Liver (tissue), 9 donors: ENCODE results near the gene IBA57. TPM values are rescaled to one million over a fixed set of nuclear protein-coding genes. Genes with fewer than 3 reads are reported as not detected.
A peak's percentile ranks its signal among the peaks of the same experiment; 100 is the strongest.

Experiments used
- DNase-seq: peaks from one replicate; pipeline ENCODE4 v3.0.0-alpha.2; 2017; ENCODE audit warnings: low spot score
- H3K27ac ChIP-seq, 2 donors: one replicate each; pipeline ENCODE4 v1.7.0; 2013; ENCODE audit warnings: inconsistent platforms in 2 of 2, low read length in 2 of 2, control low read depth in 1 of 2, low read depth in 1 of 2, mild to moderate bottlenecking in 1 of 2
- H3K27me3 ChIP-seq, 4 donors: one replicate each; pipeline versions ENCODE4 v1.6.1 to v1.7.0; 2013; ENCODE audit warnings: low read length in 3 of 4, inconsistent platforms in 1 of 4, mild to moderate bottlenecking in 1 of 4, moderate library complexity in 1 of 4; ENCODE audit not compliant: control insufficient read depth in 4 of 4, insufficient read depth in 4 of 4
- H3K36me3 ChIP-seq, 4 donors: one replicate each; pipeline versions ENCODE4 v1.6.1 to v1.7.0; 2013; ENCODE audit warnings: low read length in 3 of 4, mild to moderate bottlenecking in 3 of 4, low read depth in 1 of 4, moderate library complexity in 1 of 4; ENCODE audit not compliant: control insufficient read depth in 4 of 4, insufficient read depth in 3 of 4
- H3K4me1 ChIP-seq, 4 donors: one replicate each; pipeline versions ENCODE4 v1.6.1 to v1.7.0; 2013; ENCODE audit warnings: low read length in 3 of 4, mild to moderate bottlenecking in 3 of 4, moderate library complexity in 1 of 4; ENCODE audit not compliant: control insufficient read depth in 4 of 4, insufficient read depth in 4 of 4
- H3K4me3 ChIP-seq, 3 donors: one replicate each; pipeline versions ENCODE4 v1.6.1 to v1.7.0; 2013; ENCODE audit warnings: low read length in 3 of 3, control low read depth in 1 of 3, low read depth in 1 of 3, mild to moderate bottlenecking in 1 of 3
- H3K9ac ChIP-seq, 2 donors: one replicate each; pipeline ENCODE4 v1.7.0; 2013; ENCODE audit warnings: low read length in 2 of 2, mild to moderate bottlenecking in 2 of 2, moderate library complexity in 2 of 2, control low read depth in 1 of 2, low read depth in 1 of 2
- H3K9me3 ChIP-seq, 4 donors: one replicate each; pipeline versions ENCODE4 v1.6.1 to v1.7.0; 2013; ENCODE audit warnings: low read length in 3 of 4; ENCODE audit not compliant: control insufficient read depth in 4 of 4
- ATF3 ChIP-seq: IDR thresholded peaks from 2 replicates; pipeline ENCODE4 v1.6.1; 2016; ENCODE audit warnings: antibody characterized with exemption
- EGR1 ChIP-seq, 2 donors: IDR thresholded peaks; 2 replicates each; pipeline ENCODE4 v1.6.1; 2016 to 2018; ENCODE audit warnings: antibody characterized with exemption in 2 of 2, low read depth in 2 of 2
- FOXA1 ChIP-seq: IDR thresholded peaks from 2 replicates; pipeline ENCODE4 v1.6.1; 2016; ENCODE audit warnings: antibody characterized with exemption
- FOXA2 ChIP-seq: IDR thresholded peaks from 2 replicates; pipeline ENCODE4 v1.6.1; 2016; ENCODE audit warnings: antibody characterized with exemption
- GABPA ChIP-seq, 2 donors: IDR thresholded peaks in 1 of 2; conservative IDR thresholded peaks in 1 of 2; 2 replicates each; pipeline ENCODE4 v1.6.1; 2016; ENCODE audit warnings: antibody characterized with exemption in 2 of 2, mild to moderate bottlenecking in 1 of 2, moderate library complexity in 1 of 2
- HNF4A ChIP-seq, 2 donors: conservative IDR thresholded peaks; 2 replicates each; pipeline ENCODE4 v1.6.1; 2016; ENCODE audit warnings: antibody characterized with exemption in 2 of 2, mild to moderate bottlenecking in 2 of 2
- HNF4G ChIP-seq: IDR thresholded peaks from 2 replicates; pipeline ENCODE4 v1.6.1; 2016; ENCODE audit warnings: antibody characterized with exemption
- JUND ChIP-seq, 2 donors: IDR thresholded peaks; 2 replicates each; pipeline ENCODE4 v1.6.1; 2016; ENCODE audit warnings: antibody characterized with exemption in 2 of 2
- NR2F2 ChIP-seq: IDR thresholded peaks from 2 replicates; pipeline ENCODE4 v1.6.1; 2016; ENCODE audit warnings: antibody characterized with exemption
- RAD21 ChIP-seq, 2 donors: IDR thresholded peaks; 2 replicates each; pipeline ENCODE4 v1.6.1; 2016; ENCODE audit warnings: antibody characterized with exemption in 2 of 2, mild to moderate bottlenecking in 2 of 2
- RXRA ChIP-seq, 2 donors: IDR thresholded peaks; 2 replicates each; pipeline ENCODE4 v1.6.1; 2017 to 2018; ENCODE audit warnings: antibody characterized with exemption in 2 of 2, mild to moderate bottlenecking in 1 of 2
- SP1 ChIP-seq: IDR thresholded peaks from 2 replicates; pipeline ENCODE4 v1.6.1; 2018; ENCODE audit warnings: antibody characterized with exemption, mild to moderate bottlenecking
- TAF1 ChIP-seq: conservative IDR thresholded peaks from 2 replicates; pipeline ENCODE4 v1.6.1; 2016; ENCODE audit warnings: antibody characterized with exemption, mild to moderate bottlenecking
- YY1 ChIP-seq: IDR thresholded peaks from 2 replicates; pipeline ENCODE4 v1.6.1; 2016; ENCODE audit warnings: antibody characterized with exemption, mild to moderate bottlenecking
- WGBS: extraction: QIAGEN DNeasy Blood & Tissue Kit; methylation state at CpG from one replicate; pipeline ENCODE4 v1.1.7; 2013; 5-methylcytosine and 5-hydroxymethylcytosine counted together
- polyA plus RNA-seq, 2 donors: library from polyadenylated mRNA; stranded (reverse) in 1 of 2; unstranded in 1 of 2; fragments of 200-250 nt in 1 of 2; fragments of >200 nt in 1 of 2; fragmentation: Nextera tagmentation in 1 of 2; extraction: Ambion mirVana in 1 of 2; gene quantifications; one replicate each; pipeline versions ENCODE4 v1.2.1 to v1.2.3, GENCODE V29; 2013 to 2015
- total RNA-seq, 2 donors: library from RNA; depleted of rRNA; stranded (reverse); fragments of >200 nt; gene quantifications; one replicate each; pipeline ENCODE4 v1.2.3, GENCODE V29; 2014
- TF ChIP-seq, protein P1 (sequence below): IDR thresholded peaks from 2 replicates; pipeline ENCODE4 v1.6.1; 2016; ENCODE audit warnings: antibody characterized with exemption
- TF ChIP-seq, protein P2 (sequence below): IDR thresholded peaks from 2 replicates; pipeline ENCODE4 v1.6.1; 2016; ENCODE audit warnings: antibody characterized with exemption
- TF ChIP-seq, protein P3 (sequence below): fragments of 150-350 bp; IDR thresholded peaks from 2 replicates; pipeline ENCODE4 v1.5.1; 2017; ENCODE audit warnings: improper control_type of control experiment, low read depth, low read length; ENCODE audit not compliant: missing input control
- TF ChIP-seq, protein P4 (sequence below): IDR thresholded peaks from 2 replicates; pipeline ENCODE4 v1.6.1; 2016; ENCODE audit warnings: antibody characterized with exemption, mild to moderate bottlenecking
- donor health status: healthy.
- donor health status: healthy.
- donor health status: healthy.
- donor health status: healthy.
- donor health status: healthy.

Gene IBA57
- total and polyA plus RNA-seq, 4 donors = 1.6 to 12.0 (median 8.4) TPM

- peaks cover 0 to 24% (median 10%) of the 10 kb centered on the region in 4 donors for H3K36me3 ChIP-seq
- no peak for DNase-seq
- no peak within 1 kb of the TSS for H3K4me3 ChIP-seq
- H3K27me3 ChIP-seq = no peaks in the 10 kb centered on the region
- peak within 1 kb of the TSS; percentile 34 to 64 for H3K27ac ChIP-seq
- H3K9me3 ChIP-seq = no peaks in the 10 kb centered on the region
- TF ChIP-seq YY1 (no peak), FOXA2 (no peak), FOXA1 (no peak), TAF1 (no peak), JUND (IDR thresholded peaks at IDR 0.05) (no peak), EGR1 (IDR thresholded peaks at IDR 0.05; ENCODE audit: low read depth in 2 of 2) (no peak), HNF4G (no peak), GABPA (IDR thresholded peaks at IDR 0.05 in 1 of 2, conservative IDR thresholded peaks at IDR 0.05 in 1 of 2) (no peak), SP1 (no peak), RAD21 (IDR thresholded peaks at IDR 0.05) (no peak), NR2F2 (no peak), RXRA (IDR thresholded peaks at IDR 0.05) (no peak), ATF3 (no peak), HNF4A (conservative IDR thresholded peaks at IDR 0.05) (no peak)
- TF ChIP-seq, protein P1, sequence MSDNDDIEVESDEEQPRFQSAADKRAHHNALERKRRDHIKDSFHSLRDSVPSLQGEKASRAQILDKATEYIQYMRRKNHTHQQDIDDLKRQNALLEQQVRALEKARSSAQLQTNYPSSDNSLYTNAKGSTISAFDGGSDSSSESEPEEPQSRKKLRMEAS = no peak
- TF ChIP-seq, protein P2, sequence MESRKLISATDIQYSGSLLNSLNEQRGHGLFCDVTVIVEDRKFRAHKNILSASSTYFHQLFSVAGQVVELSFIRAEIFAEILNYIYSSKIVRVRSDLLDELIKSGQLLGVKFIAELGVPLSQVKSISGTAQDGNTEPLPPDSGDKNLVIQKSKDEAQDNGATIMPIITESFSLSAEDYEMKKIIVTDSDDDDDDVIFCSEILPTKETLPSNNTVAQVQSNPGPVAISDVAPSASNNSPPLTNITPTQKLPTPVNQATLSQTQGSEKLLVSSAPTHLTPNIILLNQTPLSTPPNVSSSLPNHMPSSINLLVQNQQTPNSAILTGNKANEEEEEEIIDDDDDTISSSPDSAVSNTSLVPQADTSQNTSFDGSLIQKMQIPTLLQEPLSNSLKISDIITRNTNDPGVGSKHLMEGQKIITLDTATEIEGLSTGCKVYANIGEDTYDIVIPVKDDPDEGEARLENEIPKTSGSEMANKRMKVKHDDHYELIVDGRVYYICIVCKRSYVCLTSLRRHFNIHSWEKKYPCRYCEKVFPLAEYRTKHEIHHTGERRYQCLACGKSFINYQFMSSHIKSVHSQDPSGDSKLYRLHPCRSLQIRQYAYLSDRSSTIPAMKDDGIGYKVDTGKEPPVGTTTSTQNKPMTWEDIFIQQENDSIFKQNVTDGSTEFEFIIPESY = no peak
- TF ChIP-seq, protein P3, sequence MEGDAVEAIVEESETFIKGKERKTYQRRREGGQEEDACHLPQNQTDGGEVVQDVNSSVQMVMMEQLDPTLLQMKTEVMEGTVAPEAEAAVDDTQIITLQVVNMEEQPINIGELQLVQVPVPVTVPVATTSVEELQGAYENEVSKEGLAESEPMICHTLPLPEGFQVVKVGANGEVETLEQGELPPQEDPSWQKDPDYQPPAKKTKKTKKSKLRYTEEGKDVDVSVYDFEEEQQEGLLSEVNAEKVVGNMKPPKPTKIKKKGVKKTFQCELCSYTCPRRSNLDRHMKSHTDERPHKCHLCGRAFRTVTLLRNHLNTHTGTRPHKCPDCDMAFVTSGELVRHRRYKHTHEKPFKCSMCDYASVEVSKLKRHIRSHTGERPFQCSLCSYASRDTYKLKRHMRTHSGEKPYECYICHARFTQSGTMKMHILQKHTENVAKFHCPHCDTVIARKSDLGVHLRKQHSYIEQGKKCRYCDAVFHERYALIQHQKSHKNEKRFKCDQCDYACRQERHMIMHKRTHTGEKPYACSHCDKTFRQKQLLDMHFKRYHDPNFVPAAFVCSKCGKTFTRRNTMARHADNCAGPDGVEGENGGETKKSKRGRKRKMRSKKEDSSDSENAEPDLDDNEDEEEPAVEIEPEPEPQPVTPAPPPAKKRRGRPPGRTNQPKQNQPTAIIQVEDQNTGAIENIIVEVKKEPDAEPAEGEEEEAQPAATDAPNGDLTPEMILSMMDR = no peak
- TF ChIP-seq, protein P4, sequence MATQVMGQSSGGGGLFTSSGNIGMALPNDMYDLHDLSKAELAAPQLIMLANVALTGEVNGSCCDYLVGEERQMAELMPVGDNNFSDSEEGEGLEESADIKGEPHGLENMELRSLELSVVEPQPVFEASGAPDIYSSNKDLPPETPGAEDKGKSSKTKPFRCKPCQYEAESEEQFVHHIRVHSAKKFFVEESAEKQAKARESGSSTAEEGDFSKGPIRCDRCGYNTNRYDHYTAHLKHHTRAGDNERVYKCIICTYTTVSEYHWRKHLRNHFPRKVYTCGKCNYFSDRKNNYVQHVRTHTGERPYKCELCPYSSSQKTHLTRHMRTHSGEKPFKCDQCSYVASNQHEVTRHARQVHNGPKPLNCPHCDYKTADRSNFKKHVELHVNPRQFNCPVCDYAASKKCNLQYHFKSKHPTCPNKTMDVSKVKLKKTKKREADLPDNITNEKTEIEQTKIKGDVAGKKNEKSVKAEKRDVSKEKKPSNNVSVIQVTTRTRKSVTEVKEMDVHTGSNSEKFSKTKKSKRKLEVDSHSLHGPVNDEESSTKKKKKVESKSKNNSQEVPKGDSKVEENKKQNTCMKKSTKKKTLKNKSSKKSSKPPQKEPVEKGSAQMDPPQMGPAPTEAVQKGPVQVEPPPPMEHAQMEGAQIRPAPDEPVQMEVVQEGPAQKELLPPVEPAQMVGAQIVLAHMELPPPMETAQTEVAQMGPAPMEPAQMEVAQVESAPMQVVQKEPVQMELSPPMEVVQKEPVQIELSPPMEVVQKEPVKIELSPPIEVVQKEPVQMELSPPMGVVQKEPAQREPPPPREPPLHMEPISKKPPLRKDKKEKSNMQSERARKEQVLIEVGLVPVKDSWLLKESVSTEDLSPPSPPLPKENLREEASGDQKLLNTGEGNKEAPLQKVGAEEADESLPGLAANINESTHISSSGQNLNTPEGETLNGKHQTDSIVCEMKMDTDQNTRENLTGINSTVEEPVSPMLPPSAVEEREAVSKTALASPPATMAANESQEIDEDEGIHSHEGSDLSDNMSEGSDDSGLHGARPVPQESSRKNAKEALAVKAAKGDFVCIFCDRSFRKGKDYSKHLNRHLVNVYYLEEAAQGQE = no peak
- WGBS = 76% methylated on average over 17 of the region's 17 CpGs
- no peak within 1 kb of the TSS for H3K9ac ChIP-seq
- H3K4me1 ChIP-seq = peaks cover 0 to 2% (median 0%) of the 10 kb centered on the region in 4 donors
Observed at GRCh38 chr1:228149406-228150119, 16.0 kb upstream of the IBA57 start, which contains the start of gene GJC2. Gene GJC2, plus strand, starts transcription at chr1:228149930. Its CDS starts 7,829 bp downstream, at chr1:228157759.
